Measurements from ENCODE around the gene TMEM132C.
"Not testable (repeated sequence)": the region's sequence is repeated elsewhere in the genome, so short reads cannot be mapped to it uniquely, and the experiment has no call there.

DNA sequence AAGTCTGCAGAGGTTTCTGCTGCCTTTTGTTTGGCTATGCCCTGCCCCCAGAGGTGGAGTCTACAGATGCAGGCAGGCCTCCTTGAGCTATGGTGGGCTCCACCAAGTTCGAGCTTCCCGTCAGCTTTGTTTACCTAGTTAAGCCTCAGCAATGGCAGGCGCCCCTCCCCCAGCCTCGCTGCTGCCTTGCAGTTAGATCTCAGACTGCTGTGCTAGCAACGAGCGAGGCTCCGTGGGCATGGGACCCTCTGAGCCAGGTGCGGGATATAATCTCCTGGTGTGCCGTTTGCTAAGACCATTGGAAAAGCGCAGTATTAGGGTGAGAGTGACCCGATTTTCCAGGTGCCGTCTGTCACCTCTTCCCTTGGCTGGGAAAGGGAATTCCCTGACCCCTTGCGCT lies 230.4 kb downstream of the TMEM132C start:
- TF ChIP-seq, protein P1, sequence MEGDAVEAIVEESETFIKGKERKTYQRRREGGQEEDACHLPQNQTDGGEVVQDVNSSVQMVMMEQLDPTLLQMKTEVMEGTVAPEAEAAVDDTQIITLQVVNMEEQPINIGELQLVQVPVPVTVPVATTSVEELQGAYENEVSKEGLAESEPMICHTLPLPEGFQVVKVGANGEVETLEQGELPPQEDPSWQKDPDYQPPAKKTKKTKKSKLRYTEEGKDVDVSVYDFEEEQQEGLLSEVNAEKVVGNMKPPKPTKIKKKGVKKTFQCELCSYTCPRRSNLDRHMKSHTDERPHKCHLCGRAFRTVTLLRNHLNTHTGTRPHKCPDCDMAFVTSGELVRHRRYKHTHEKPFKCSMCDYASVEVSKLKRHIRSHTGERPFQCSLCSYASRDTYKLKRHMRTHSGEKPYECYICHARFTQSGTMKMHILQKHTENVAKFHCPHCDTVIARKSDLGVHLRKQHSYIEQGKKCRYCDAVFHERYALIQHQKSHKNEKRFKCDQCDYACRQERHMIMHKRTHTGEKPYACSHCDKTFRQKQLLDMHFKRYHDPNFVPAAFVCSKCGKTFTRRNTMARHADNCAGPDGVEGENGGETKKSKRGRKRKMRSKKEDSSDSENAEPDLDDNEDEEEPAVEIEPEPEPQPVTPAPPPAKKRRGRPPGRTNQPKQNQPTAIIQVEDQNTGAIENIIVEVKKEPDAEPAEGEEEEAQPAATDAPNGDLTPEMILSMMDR (IDR thresholded peaks at IDR 0.05), result not testable (repeated sequence)
- TF ChIP-seq EP300, POLR2A, POLR2AphosphoS5 (IDR thresholded peaks at IDR 0.05): not testable (repeated sequence)

Measured in sigmoid colon (tissue), 4 donors.